Kidney (tissue), 14 donors: ENCODE data around the gene PRKACB. TPM values are rescaled to one million over a fixed set of nuclear protein-coding genes. Genes with fewer than 3 reads are reported as not detected.

Experiments used
- DNase-seq, 5 donors: peaks; one replicate each; pipeline ENCODE4 v3.0.0-alpha.2; 2013 to 2020
- FAIRE-seq: peaks from 2 replicates; lab custom pipeline; 2012; peaks lifted over from hg19 to GRCh38; lab: Jason Lieb, UNC
- H3K27ac ChIP-seq, 2 donors: one replicate each; pipeline ENCODE4 v1.7.0; 2013; ENCODE audit warnings: low read depth in 2 of 2, low read length in 2 of 2, inconsistent platforms in 1 of 2
- H3K27me3 ChIP-seq: one replicate; pipeline ENCODE4 v1.7.1; 2013; ENCODE audit warnings: low read length, inconsistent platforms; ENCODE audit not compliant: control insufficient read depth, insufficient read depth
- H3K36me3 ChIP-seq, 3 donors: one replicate each; pipeline versions ENCODE4 v1.7.0 to v1.7.1; 2013; ENCODE audit warnings: low read length in 3 of 3, control low read depth in 1 of 3, inconsistent platforms in 1 of 3; ENCODE audit not compliant: insufficient read depth in 3 of 3, control insufficient read depth in 2 of 3
- H3K4me1 ChIP-seq, 3 donors: one replicate each; pipeline versions ENCODE4 v1.7.0 to v1.7.1; 2013; ENCODE audit warnings: low read length in 3 of 3, inconsistent platforms in 1 of 3, low read depth in 1 of 3; ENCODE audit not compliant: control insufficient read depth in 2 of 3, insufficient read depth in 2 of 3
- H3K4me3 ChIP-seq, 3 donors: one replicate each; pipeline versions ENCODE4 v1.7.0 to v1.8.1; 2013; ENCODE audit warnings: low read length in 3 of 3, control low read depth in 1 of 3, inconsistent platforms in 1 of 3
- H3K9ac ChIP-seq, 3 donors: one replicate each; pipeline versions ENCODE4 v1.7.0 to v1.7.1; 2013; ENCODE audit warnings: low read length in 3 of 3, control low read depth in 1 of 3, inconsistent platforms in 1 of 3
- H3K9me3 ChIP-seq, 3 donors: one replicate each; pipeline versions ENCODE4 v1.7.0 to v1.7.1; 2013; ENCODE audit warnings: low read length in 3 of 3, control low read depth in 1 of 3, inconsistent platforms in 1 of 3; ENCODE audit not compliant: control insufficient read depth in 2 of 3, insufficient read depth in 1 of 3
- intact Hi-C: fragments of 100-400 bp; cut with DNase I; formaldehyde crosslinking; loops from one replicate; pipeline ENCODE4 v1.11.1; 2022
- polyA plus RNA-seq: library from polyadenylated mRNA; stranded (reverse); fragments of 350-450 nt; fragmentation: Illumina TruSeq; extraction: RNeasy Lipid Tissue Mini Kit (QIAGEN cat#74804); gene quantifications from one replicate; pipeline ENCODE4 v1.2.3, GENCODE V29; 2014; ENCODE audit warnings: low read depth, low replicate concordance; ENCODE audit not compliant: insufficient read depth
- total RNA-seq: library from RNA; stranded (reverse); fragmentation: NEBNext Ultra II Directional; extraction: Animal tissue kit (Norgen Biotek cat#: 25700); gene quantifications from one replicate; pipeline ENCODE4 v1.2.1, GENCODE V29; 2021
- TF ChIP-seq, protein P1 (sequence below): IDR thresholded peaks from 3 replicates; pipeline ENCODE4 v1.5.1; 2012; ENCODE audit warnings: mild to moderate bottlenecking, moderate library complexity, borderline replicate concordance; ENCODE audit not compliant: insufficient read depth; ENCODE audit errors: extremely low read depth
- donor health status: control.
- donor health status: control.
- donor health status: control.
- donor health status: control.
- donor health status: control.
- donor health status: DM: yes; HTN: yes; CAD: no.
- donor health status: Normal renal cell carcinoma (clear cell type).

Gene PRKACB
- total and polyA plus RNA-seq, 2 donors from 2014 or later, result 22.4 to 52.5 TPM

DNA sequence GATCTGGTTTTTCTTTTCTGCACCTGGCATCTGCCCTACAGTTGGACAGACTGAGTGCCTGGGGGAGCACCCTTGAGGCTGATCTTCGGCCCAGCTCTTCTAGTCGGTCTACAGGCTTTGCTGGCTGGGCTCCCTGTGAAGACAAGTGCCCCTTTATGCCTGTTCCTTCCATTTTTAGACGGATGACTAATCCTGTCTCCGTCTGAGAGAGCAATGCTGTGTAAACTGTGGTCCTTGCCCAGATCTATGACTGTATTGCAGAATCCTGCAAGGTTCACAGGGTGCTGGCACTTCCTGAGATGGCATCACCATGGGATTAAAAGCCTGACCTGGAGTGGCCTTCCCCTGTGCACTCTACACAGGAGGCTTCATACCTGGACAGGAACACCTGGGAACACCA, 109.8 kb downstream of the PRKACB start:
- Histone ChIP-seq H3K9me3 (peaks cover 0 to 5% (median 0%) of the 10 kb centered on the region in 3 donors), H3K4me3 (no peak overlapping the region), H3K27ac (no peak overlapping the region), H3K27me3 (no peaks in the 10 kb centered on the region), H3K4me1 (no peaks in the 10 kb centered on the region), H3K36me3 (no peaks in the 10 kb centered on the region), H3K9ac (no peak overlapping the region)
- intact Hi-C loops, result no loop called here
- DNase-seq, result peak in 1 of 5 donors; percentile 78
- TF ChIP-seq, protein P1, sequence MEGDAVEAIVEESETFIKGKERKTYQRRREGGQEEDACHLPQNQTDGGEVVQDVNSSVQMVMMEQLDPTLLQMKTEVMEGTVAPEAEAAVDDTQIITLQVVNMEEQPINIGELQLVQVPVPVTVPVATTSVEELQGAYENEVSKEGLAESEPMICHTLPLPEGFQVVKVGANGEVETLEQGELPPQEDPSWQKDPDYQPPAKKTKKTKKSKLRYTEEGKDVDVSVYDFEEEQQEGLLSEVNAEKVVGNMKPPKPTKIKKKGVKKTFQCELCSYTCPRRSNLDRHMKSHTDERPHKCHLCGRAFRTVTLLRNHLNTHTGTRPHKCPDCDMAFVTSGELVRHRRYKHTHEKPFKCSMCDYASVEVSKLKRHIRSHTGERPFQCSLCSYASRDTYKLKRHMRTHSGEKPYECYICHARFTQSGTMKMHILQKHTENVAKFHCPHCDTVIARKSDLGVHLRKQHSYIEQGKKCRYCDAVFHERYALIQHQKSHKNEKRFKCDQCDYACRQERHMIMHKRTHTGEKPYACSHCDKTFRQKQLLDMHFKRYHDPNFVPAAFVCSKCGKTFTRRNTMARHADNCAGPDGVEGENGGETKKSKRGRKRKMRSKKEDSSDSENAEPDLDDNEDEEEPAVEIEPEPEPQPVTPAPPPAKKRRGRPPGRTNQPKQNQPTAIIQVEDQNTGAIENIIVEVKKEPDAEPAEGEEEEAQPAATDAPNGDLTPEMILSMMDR, result no peak
- no peak for FAIRE-seq

DNA sequence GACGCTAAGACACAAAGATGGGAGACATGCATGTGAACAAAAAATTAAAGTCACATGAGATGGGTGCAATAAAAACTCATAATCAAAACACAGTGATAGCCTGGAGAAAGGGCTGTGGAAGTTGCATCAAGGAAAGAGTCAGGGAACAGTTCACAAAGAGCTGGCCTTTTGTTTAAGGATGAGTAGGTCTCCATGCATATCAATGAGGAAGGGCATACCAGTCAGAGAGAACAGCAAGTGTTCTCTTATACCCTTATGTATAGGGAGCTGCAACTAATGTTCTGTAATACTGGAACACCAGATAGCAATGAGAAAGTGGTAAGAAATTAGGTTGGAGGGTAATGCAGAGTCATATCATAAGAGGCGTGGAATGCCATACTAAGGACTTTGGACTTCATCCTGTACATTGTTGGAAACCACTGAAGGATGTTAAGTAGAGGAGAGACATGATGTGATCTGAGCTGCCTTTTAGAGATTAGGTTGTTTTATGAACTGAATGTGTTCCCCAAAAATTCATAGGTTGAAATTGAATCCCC, 110.7 kb downstream of the PRKACB start:
- Histone ChIP-seq H3K27me3 (no peaks in the 10 kb centered on the region), H3K27ac (no peak overlapping the region), H3K36me3 (no peaks in the 10 kb centered on the region), H3K4me3 (no peak overlapping the region), H3K4me1 (no peaks in the 10 kb centered on the region), H3K9ac (no peak overlapping the region), H3K9me3 (peaks cover 0 to 5% (median 0%) of the 10 kb centered on the region in 3 donors)
- no peak for DNase-seq
- FAIRE-seq, result no peak
- TF ChIP-seq, protein P1, result no peak
- intact Hi-C loops, result no loop called here

DNA sequence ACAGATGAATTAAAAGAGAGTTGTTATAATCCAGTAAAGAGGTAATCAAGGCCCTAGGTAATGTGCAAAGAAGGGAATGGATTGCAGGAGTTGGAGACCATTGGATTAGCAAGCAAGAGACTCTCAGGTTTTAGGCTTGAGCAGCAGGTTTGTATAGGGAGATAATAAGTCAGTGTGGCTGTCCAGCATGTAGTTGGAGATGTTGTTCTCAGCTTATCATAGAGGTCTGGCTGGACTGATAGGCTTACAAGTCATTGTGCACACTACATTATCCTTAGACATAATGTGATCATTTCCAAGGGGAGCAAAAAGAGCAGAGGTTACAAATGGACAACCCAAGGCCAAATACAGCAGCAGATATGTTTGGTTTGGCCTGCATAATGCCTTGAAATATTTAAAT, 111.5 kb downstream of the PRKACB start:
- H3K36me3 ChIP-seq, result no peaks in the 10 kb centered on the region
- H3K9ac ChIP-seq, result no peak overlapping the region
- TF ChIP-seq, protein P1, result no peak
- H3K4me1 ChIP-seq, result no peaks in the 10 kb centered on the region
- intact Hi-C loops, result no loop called here
- FAIRE-seq (no peak), DNase-seq (no peak)
- H3K4me3 ChIP-seq, result no peak overlapping the region
- peaks cover 0 to 4% (median 0%) of the 10 kb centered on the region in 3 donors for H3K9me3 ChIP-seq
- H3K27ac ChIP-seq, result no peak overlapping the region
- H3K27me3 ChIP-seq, result no peaks in the 10 kb centered on the region

DNA sequence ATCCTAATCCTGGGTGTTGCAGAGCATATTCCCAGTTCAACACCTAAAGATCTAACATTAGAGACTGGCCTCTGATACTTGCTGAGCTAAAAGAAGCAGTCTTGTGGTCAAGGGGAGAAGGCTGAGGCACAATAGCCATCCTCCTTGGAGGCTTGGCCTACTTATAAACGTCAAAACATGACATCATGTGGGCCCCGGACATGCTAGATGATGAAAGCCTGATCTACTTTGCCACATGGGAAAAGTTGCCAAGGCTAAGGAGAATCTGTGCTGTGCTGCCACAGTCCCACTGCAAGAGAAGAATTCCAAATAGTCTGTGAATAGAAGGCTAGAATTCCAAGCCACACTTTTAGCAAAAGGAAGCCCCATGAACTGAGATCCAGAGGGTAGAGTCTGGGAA, 113.5 kb downstream of the PRKACB start:
- FAIRE-seq (no peak), DNase-seq (no peak)
- Histone ChIP-seq H3K9me3 (no peaks in the 10 kb centered on the region), H3K9ac (no peak overlapping the region), H3K36me3 (no peaks in the 10 kb centered on the region), H3K27me3 (no peaks in the 10 kb centered on the region), H3K27ac (no peak overlapping the region), H3K4me3 (no peak overlapping the region), H3K4me1 (no peaks in the 10 kb centered on the region)
- TF ChIP-seq, protein P1, result no peak
- intact Hi-C loops, result no loop called here
